ENCODE results near the gene CTTN. TPM values are rescaled to one million over a fixed set of nuclear protein-coding genes. Genes with fewer than 3 reads are reported as not detected.

Gene CTTN
- total and polyA plus RNA-seq, 3 donors from 2014 or later = 136 to 377 (median 354) TPM

GRCh38 chr11:70409871-70410270 is 11.5 kb downstream of the CTTN start:
- intact Hi-C loops (cut with DNase I; ENCODE audit: low total_unique reads) = no loop called here
- H3K4me3 ChIP-seq = no peak overlapping the region
- no peak overlapping the region for H3K27ac ChIP-seq
- peaks cover 12% of the 10 kb centered on the region for H3K4me1 ChIP-seq
- TF ChIP-seq POLR2A (IDR thresholded peaks at IDR 0.05) = no peak
- TF ChIP-seq CTCF (IDR thresholded peaks at IDR 0.05) = no peak
- H3K27me3 ChIP-seq = no peaks in the 10 kb centered on the region
- H3K36me3 ChIP-seq (ENCODE audit: low read depth, missing control alignments) = no peaks in the 10 kb centered on the region
- H3K9me3 ChIP-seq = no peaks in the 10 kb centered on the region
- 91 to 93% methylated on average over 7 of the region's 7 CpGs for WGBS, 2 donors
- no peak for DNase-seq

- intact Hi-C loops (cut with DNase I; ENCODE audit: low total_unique reads) = no loop called here
Measured at GRCh38 chr11:70410276-70411205, 12.2 kb downstream of the CTTN start.

GRCh38 chr11:70411713-70412452 is 13.6 kb downstream of the CTTN start:
- 92 to 96% methylated on average over 9 to 15 of the region's 15 CpGs for WGBS, 2 donors
- no peaks in the 10 kb centered on the region for H3K9me3 ChIP-seq
- H3K27ac ChIP-seq = no peak overlapping the region
- H3K36me3 ChIP-seq (ENCODE audit: low read depth, missing control alignments) = no peaks in the 10 kb centered on the region
- intact Hi-C loops (cut with DNase I; ENCODE audit: low total_unique reads) = no loop called here
- no peak overlapping the region for H3K4me3 ChIP-seq
- no peaks in the 10 kb centered on the region for H3K27me3 ChIP-seq
- DNase-seq = no peak
- H3K4me1 ChIP-seq = peaks cover 9% of the 10 kb centered on the region
- TF ChIP-seq CTCF (IDR thresholded peaks at IDR 0.05) = no peak
- no peak for TF ChIP-seq POLR2A (IDR thresholded peaks at IDR 0.05)

More at GRCh38 chr11:70410276-70411205, 12.2 kb downstream of the CTTN start:
- H3K4me3 ChIP-seq = no peak overlapping the region
- H3K9me3 ChIP-seq = no peaks in the 10 kb centered on the region
- no peaks in the 10 kb centered on the region for H3K27me3 ChIP-seq
- no peak for DNase-seq
- TF ChIP-seq POLR2A (IDR thresholded peaks at IDR 0.05) = no peak
- no peak for TF ChIP-seq CTCF (IDR thresholded peaks at IDR 0.05)
- H3K36me3 ChIP-seq (ENCODE audit: low read depth, missing control alignments) = no peaks in the 10 kb centered on the region
- peaks cover 10% of the 10 kb centered on the region for H3K4me1 ChIP-seq
- 87 to 88% methylated on average over 20 to 29 of the region's 29 CpGs for WGBS, 2 donors
- H3K27ac ChIP-seq = no peak overlapping the region

- H3K27me3 ChIP-seq = no peaks in the 10 kb centered on the region
- no peak overlapping the region for H3K27ac ChIP-seq
- H3K4me3 ChIP-seq = no peak overlapping the region
- no peaks in the 10 kb centered on the region for H3K9me3 ChIP-seq
- WGBS, 2 donors = 27 to 40% methylated on average over 1 to 10 of the region's 10 CpGs
- peaks cover 9% of the 10 kb centered on the region for H3K4me1 ChIP-seq
- intact Hi-C loops (cut with DNase I; ENCODE audit: low total_unique reads) = no loop called here
- no peaks in the 10 kb centered on the region for H3K36me3 ChIP-seq (ENCODE audit: low read depth, missing control alignments)
- DNase-seq = peak; percentile 57
- TF ChIP-seq CTCF (IDR thresholded peaks at IDR 0.05) = no peak
- no peak for TF ChIP-seq POLR2A (IDR thresholded peaks at IDR 0.05)
Measured at GRCh38 chr11:70413151-70413550, 14.8 kb downstream of the CTTN start.

Measured in testis (tissue), 3 donors.